BJ (cell line): ENCODE results near the gene CYP2A7. TPM values are rescaled to one million over a fixed set of nuclear protein-coding genes. Genes with fewer than 3 reads are reported as not detected.
A peak's percentile ranks its signal among the peaks of the same experiment; 100 is the strongest.
"Not testable (repeated sequence)": the region's sequence is repeated elsewhere in the genome, so short reads cannot be mapped to it uniquely, and the experiment has no call there.

Experiments used
- CTCF ChIA-PET: fragments of 350-600 bp; formaldehyde crosslinking; extraction: SDS; loops from one replicate; lab custom pipeline; 2021; ENCODE audit warnings: antibody characterized with exemption, inconsistent platforms; lab: Yijun Ruan, JAX
- POLR2A ChIA-PET: fragments of 300-600 bp; sonication (Branson Sonifier 250); formaldehyde crosslinking; extraction: SDS; loops from one replicate; lab custom pipeline; 2021; ENCODE audit warnings: antibody characterized with exemption; lab: Charles Lee
- DNase-seq: peaks from one replicate; pipeline ENCODE4 v3.0.0-alpha.2; 2011; ENCODE audit warnings: low read depth
- H3K27me3 ChIP-seq: 2 replicates; pipeline ENCODE4 v1.6.0; 2011; ENCODE audit warnings: low read length; ENCODE audit not compliant: control insufficient read depth, insufficient read depth
- H3K36me3 ChIP-seq: 2 replicates; pipeline ENCODE4 v1.5.1; 2011; ENCODE audit warnings: low read length; ENCODE audit not compliant: control insufficient read depth, insufficient read depth
- H3K4me3 ChIP-seq: 2 replicates; pipeline ENCODE4 v1.5.1; 2011; ENCODE audit warnings: low read depth, mild to moderate bottlenecking, control low read depth, low read length
- polyA plus RNA-seq: library from polyadenylated mRNA; depleted of rRNA; stranded (reverse); fragments of >200 nt; gene quantifications from 2 replicates; pipeline ENCODE4 v1.2.3, GENCODE V29; 2011
- TF ChIP-seq, protein P1 (sequence below): IDR thresholded peaks from 2 replicates; pipeline ENCODE4 v1.5.1; 2011; ENCODE audit warnings: low read depth, mild to moderate bottlenecking, control low read depth, inconsistent platforms, low read length, moderate library complexity; ENCODE audit not compliant: insufficient read depth

Gene CYP2A7
- polyA plus RNA-seq, 1 experiment = not detected

GRCh38 chr19:40836754-40837429 lies 45.1 kb downstream of the CYP2A7 start:
- CTCF ChIA-PET = no interaction called here
- no peaks in the 10 kb centered on the region for H3K27me3 ChIP-seq
- POLR2A ChIA-PET = no interaction called here
- no peaks in the 10 kb centered on the region for H3K36me3 ChIP-seq
- TF ChIP-seq, protein P1, sequence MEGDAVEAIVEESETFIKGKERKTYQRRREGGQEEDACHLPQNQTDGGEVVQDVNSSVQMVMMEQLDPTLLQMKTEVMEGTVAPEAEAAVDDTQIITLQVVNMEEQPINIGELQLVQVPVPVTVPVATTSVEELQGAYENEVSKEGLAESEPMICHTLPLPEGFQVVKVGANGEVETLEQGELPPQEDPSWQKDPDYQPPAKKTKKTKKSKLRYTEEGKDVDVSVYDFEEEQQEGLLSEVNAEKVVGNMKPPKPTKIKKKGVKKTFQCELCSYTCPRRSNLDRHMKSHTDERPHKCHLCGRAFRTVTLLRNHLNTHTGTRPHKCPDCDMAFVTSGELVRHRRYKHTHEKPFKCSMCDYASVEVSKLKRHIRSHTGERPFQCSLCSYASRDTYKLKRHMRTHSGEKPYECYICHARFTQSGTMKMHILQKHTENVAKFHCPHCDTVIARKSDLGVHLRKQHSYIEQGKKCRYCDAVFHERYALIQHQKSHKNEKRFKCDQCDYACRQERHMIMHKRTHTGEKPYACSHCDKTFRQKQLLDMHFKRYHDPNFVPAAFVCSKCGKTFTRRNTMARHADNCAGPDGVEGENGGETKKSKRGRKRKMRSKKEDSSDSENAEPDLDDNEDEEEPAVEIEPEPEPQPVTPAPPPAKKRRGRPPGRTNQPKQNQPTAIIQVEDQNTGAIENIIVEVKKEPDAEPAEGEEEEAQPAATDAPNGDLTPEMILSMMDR = no peak
- DNase-seq = no peak
- H3K4me3 ChIP-seq = no peak overlapping the region

DNA sequence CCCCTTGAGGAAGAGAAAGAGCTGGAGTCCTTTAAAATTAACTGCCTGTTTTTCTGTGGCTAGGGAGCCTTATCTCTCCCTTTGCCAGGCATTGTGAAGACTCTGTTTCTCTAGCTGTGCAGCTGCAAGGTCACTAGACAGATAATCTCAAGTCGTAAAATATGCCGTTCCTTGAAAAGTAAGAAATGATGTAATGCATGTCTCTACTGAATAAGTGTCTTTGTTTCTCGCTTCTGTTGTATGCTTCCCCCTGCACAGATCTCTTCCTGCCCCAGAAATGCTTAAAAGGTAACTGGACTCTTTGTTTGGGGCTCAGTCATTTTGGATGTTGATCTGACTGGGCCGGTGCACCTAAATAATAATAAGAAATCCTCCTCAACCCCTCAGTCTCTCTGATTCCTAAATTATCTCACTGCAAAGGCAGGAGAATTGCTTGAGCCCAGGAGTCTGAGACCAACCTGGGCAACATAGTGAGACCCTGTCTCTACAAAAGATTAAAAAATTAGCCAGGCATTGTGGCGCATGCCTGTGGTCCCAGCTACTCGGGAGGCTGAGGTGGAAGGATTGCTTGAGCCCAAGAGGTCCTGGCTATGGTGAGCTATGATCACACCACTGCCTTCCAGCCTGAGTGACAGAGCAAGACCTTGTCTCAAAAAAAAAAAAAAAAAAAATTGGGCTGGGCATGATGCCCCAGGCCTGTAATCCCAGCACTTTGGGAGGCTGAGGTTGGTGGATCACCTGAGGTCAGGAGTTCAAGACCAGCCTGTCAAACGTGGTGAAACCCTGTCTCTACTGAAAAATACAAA lies 48.1 kb downstream of the CYP2A7 start:
- H3K27me3 ChIP-seq, H3K36me3 ChIP-seq, DNase-seq, POLR2A ChIA-PET, H3K4me3 ChIP-seq: not testable (repeated sequence)
- CTCF ChIA-PET = interaction anchor here (0.6 kb wide), 1 partner anchor 195 kb away, joined by 3 read pairs; no protein-coding TSS in a partner anchor

DNA sequence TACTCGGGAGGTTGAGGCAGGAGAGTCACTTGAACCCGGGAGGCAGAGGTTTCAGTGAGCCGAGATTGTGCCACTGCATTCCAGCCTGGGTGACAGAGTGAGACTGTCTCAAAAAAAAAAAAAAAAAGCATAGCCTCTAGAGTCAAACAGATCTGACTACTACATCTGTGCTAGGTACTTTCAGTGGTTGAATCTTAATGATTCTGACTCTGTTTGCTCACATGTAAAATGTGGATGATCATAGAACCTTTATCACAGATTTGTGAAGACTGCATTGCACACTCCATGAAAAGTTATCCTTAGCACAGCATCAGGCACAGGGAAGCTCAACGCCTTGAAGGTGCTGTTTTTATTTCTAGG lies 49.6 kb downstream of the CYP2A7 start:
- CTCF ChIA-PET = interaction anchor here (0.6 to 1.3 kb wide), 3 partner anchors 13 to 170 kb away, joined by 4 to 7 read pairs (median 7); no protein-coding TSS in a partner anchor
- H3K4me3 ChIP-seq, POLR2A ChIA-PET, DNase-seq, H3K36me3 ChIP-seq, H3K27me3 ChIP-seq: not testable (repeated sequence)

GRCh38 chr19:40831502-40832430 lies 50.3 kb downstream of the CYP2A7 start:
- ChIA-PET POLR2A (interaction anchor here (0.6 to 0.7 kb wide), 2 partner anchors 44 to 54 kb away, joined by 3 to 4 read pairs; partner anchors contain the start of gene RAB4B), CTCF (interaction anchor here (0.6 to 1.3 kb wide), 3 partner anchors 12 to 171 kb away, joined by 4 to 7 read pairs (median 7); no protein-coding TSS in a partner anchor)

DNA sequence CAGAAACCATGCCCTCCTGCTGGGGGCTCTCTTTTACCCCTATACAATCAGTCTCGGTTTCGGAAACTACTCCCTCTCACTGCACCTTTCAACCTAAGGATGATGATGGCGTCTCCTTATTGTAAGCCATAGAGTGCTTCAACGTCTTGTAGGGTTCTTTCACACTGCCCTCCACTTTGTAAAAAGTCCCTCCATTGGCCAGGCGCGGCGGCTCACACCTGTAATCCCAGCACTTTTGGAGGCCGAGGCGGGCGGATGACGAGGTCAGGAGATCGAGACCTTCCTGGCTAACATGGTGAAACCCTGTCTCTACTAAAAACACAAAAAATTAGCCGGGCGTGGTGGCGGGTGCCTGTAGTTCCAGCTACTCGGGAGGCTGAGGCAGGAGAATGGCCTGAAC lies 51.3 kb downstream of the CYP2A7 start:
- H3K36me3 ChIP-seq, CTCF ChIA-PET, H3K4me3 ChIP-seq, H3K27me3 ChIP-seq, POLR2A ChIA-PET, DNase-seq: not testable (repeated sequence)

More at GRCh38 chr19:40831502-40832430, 50.3 kb downstream of the CYP2A7 start:
- Histone ChIP-seq H3K36me3 (peaks cover 5% of the 10 kb centered on the region), H3K4me3 (no peak overlapping the region), H3K27me3 (no peaks in the 10 kb centered on the region)
- TF ChIP-seq, protein P1 = no peak
- peak; percentile 99 for DNase-seq

DNA sequence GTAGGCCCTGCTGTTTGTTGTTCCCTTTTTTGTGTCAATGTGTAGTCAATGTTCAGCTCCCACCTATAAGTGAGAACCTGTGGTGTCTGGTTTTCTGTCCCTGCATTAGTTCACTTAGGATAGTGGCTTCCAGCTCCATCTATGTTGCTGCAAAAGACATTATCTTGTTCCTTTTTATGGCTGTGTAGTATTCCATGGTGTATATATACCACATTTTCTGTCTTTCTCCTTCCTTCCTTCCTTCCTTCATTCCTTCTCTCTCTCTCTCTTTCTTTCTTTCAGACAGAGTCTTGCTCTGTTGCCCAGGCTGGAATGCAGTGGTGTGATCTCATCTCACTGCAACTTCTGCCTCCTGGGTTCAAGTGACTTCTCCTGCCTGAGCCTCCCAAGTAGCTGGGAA lies 52.8 kb downstream of the CYP2A7 start:
- CTCF ChIA-PET = interaction anchor here (2.1 kb wide), 1 partner anchor 22 kb away, joined by 4 read pairs; no protein-coding TSS in a partner anchor
- POLR2A ChIA-PET = no interaction called here
- no peaks in the 10 kb centered on the region for H3K27me3 ChIP-seq
- TF ChIP-seq, protein P1 = no peak
- H3K4me3 ChIP-seq = no peak overlapping the region
- DNase-seq = no peak
- peaks cover 7% of the 10 kb centered on the region for H3K36me3 ChIP-seq
